DMS114 treated with DMSO at 0.1 percent for 48 hours (cell line): ENCODE data around the gene SLC38A10.
"Not testable (repeated sequence)": the region's sequence is repeated elsewhere in the genome, so short reads cannot be mapped to it uniquely, and the experiment has no call there.

Source experiments
- DNase-seq: peaks from one replicate; lab custom pipeline; 2025; ENCODE audit not compliant: unreplicated experiment; lab: John Stamatoyannopoulos, UW

SLC38A10 gene

GRCh38 chr17:81232616-81233241 lies 62.4 kb downstream of the SLC38A10 start:
- DNase-seq = no peak

- DNase-seq = no peak
Measured at GRCh38 chr17:81231766-81232581, 63.1 kb downstream of the SLC38A10 start.

GRCh38 chr17:81231121-81231645 lies 63.9 kb downstream of the SLC38A10 start:
- DNase-seq = no peak

- no peak for DNase-seq
Measured at GRCh38 chr17:81230043-81230820, 64.9 kb downstream of the SLC38A10 start.

- DNase-seq = no peak
Measured at GRCh38 chr17:81229666-81229920, 65.5 kb downstream of the SLC38A10 start.

GRCh38 chr17:81228834-81229665 lies 66.1 kb downstream of the SLC38A10 start:
- no peak for DNase-seq

GRCh38 chr17:81228420-81228819 lies 66.7 kb downstream of the SLC38A10 start:
- no peak for DNase-seq

- DNase-seq = not testable (repeated sequence)
Measured at GRCh38 chr17:81227630-81228029, 67.5 kb downstream of the SLC38A10 start.

GRCh38 chr17:81223762-81224130 lies 71.4 kb downstream of the SLC38A10 start:
- no peak for DNase-seq

- peak; percentile 94 for DNase-seq
Measured at GRCh38 chr17:81222906-81223761, 72.0 kb downstream of the SLC38A10 start, which contains the start of gene CEP131. Gene CEP131 (minus strand): TSS chr17:81222965. CDS start chr17:81220056, 2,909 bp downstream.

- no peak for DNase-seq
Measured at GRCh38 chr17:81222620-81222905, 72.5 kb downstream of the SLC38A10 start.

- no peak for DNase-seq
Measured at GRCh38 chr17:81221842-81222619, 73.1 kb downstream of the SLC38A10 start.

- no peak for DNase-seq
Measured at GRCh38 chr17:81221371-81221841, 73.7 kb downstream of the SLC38A10 start.

GRCh38 chr17:81219476-81220180 lies 75.5 kb downstream of the SLC38A10 start:
- no peak for DNase-seq

GRCh38 chr17:81218991-81219390 lies 76.1 kb downstream of the SLC38A10 start:
- DNase-seq = no peak

GRCh38 chr17:81218459-81218858 lies 76.6 kb downstream of the SLC38A10 start:
- no peak for DNase-seq

- no peak for DNase-seq
Measured at GRCh38 chr17:81217491-81217890, 77.6 kb downstream of the SLC38A10 start.

- DNase-seq = no peak
Measured at GRCh38 chr17:81213978-81214377, 81.1 kb downstream of the SLC38A10 start.

- no peak for DNase-seq
Measured at GRCh38 chr17:81212365-81212764, 82.7 kb downstream of the SLC38A10 start.
